ENCODE measurements around the gene ZNF677. TPM values are rescaled to one million over a fixed set of nuclear protein-coding genes. Genes with fewer than 3 reads are reported as not detected.
A peak's percentile ranks its signal among the peaks of the same experiment; 100 is the strongest.
"Not testable (repeated sequence)": the region's sequence is repeated elsewhere in the genome, so short reads cannot be mapped to it uniquely, and the experiment has no call there.

ZNF677 gene
- total RNA-seq, 6 donors from 2014 or later: 5.2 to 19.9 (median 12.5) TPM

GRCh38 chr19:53246498-53246897 is 8.2 kb downstream of the ZNF677 start:
- WGBS, 2 donors: 94 to 95% methylated on average over 1 of the region's 1 CpG
- Histone ChIP-seq H3K27ac (no peak overlapping the region), H3K4me3 (no peak overlapping the region), H3K4me1 (no peaks in the 10 kb centered on the region), H3K27me3 (no peaks in the 10 kb centered on the region), H3K36me3 (peaks cover 18 to 61% (median 34%) of the 10 kb centered on the region in 4 donors), H3K9me3 (peaks cover 50 to 78% (median 76%) of the 10 kb centered on the region in 4 donors)
- no peak for ATAC-seq (ENCODE audit: low FRiP score in 2 of 2)
- TF ChIP-seq EP300 (IDR thresholded peaks at IDR 0.05): no peak
- no peak for TF ChIP-seq POLR2A (IDR thresholded peaks at IDR 0.05)
- no peak for TF ChIP-seq CTCF (IDR thresholded peaks at IDR 0.05)
- TF ChIP-seq POLR2AphosphoS5 (IDR thresholded peaks at IDR 0.05): no peak
- no peak for DNase-seq

GRCh38 chr19:53237114-53237777 is 17.4 kb downstream of the ZNF677 start:
- TF ChIP-seq CTCF (IDR thresholded peaks at IDR 0.05): no peak
- TF ChIP-seq EP300 (IDR thresholded peaks at IDR 0.05): no peak
- TF ChIP-seq POLR2AphosphoS5 (IDR thresholded peaks at IDR 0.05): no peak
- no peak for TF ChIP-seq POLR2A (IDR thresholded peaks at IDR 0.05)
- Histone ChIP-seq H3K27me3 (no peaks in the 10 kb centered on the region), H3K27ac (no peak overlapping the region), H3K4me1 (no peaks in the 10 kb centered on the region), H3K36me3 (peaks cover 5 to 52% (median 35%) of the 10 kb centered on the region in 4 donors), H3K9me3 (peaks cover 89 to 99% (median 98%) of the 10 kb centered on the region in 4 donors), H3K4me3 (no peak overlapping the region)
- no peak for DNase-seq
- 93 to 95% methylated on average over 4 of the region's 4 CpGs for WGBS, 2 donors
- no peak for ATAC-seq (ENCODE audit: low FRiP score in 2 of 2)

- no peak overlapping the region for H3K27ac ChIP-seq
- H3K27me3 ChIP-seq: no peaks in the 10 kb centered on the region
- TF ChIP-seq EP300 (IDR thresholded peaks at IDR 0.05) (no peak), POLR2AphosphoS5 (IDR thresholded peaks at IDR 0.05) (no peak), CTCF (IDR thresholded peaks at IDR 0.05) (no peak), POLR2A (IDR thresholded peaks at IDR 0.05) (no peak)
- H3K4me1 ChIP-seq: no peaks in the 10 kb centered on the region
- 94% methylated on average over 13 to 17 of the region's 20 CpGs for WGBS, 2 donors
- ATAC-seq (ENCODE audit: low FRiP score in 2 of 2) (no peak), DNase-seq (peak in 1 of 2 donors; percentile 64)
- no peaks in the 10 kb centered on the region for H3K36me3 ChIP-seq
- H3K4me3 ChIP-seq: no peak overlapping the region
- H3K9me3 ChIP-seq: peaks cover 32 to 87% (median 66%) of the 10 kb centered on the region in 4 donors
Observed at GRCh38 chr19:53224606-53225005, 30.1 kb downstream of the ZNF677 start.

- H3K4me1 ChIP-seq; DNase-seq; ATAC-seq (ENCODE audit: low FRiP score in 2 of 2); H3K4me3 ChIP-seq; H3K27ac ChIP-seq; H3K36me3 ChIP-seq; H3K27me3 ChIP-seq: not testable (repeated sequence)
- H3K9me3 ChIP-seq: peaks cover 39 to 89% (median 72%) of the 10 kb centered on the region in 4 donors
- WGBS, 2 donors: 96% methylated on average over 17 of the region's 28 CpGs; no CpG with 5 or more reads in 1 of the 2 donors
Observed at GRCh38 chr19:53222716-53223115, 32.0 kb downstream of the ZNF677 start.

GRCh38 chr19:53212703-53213320 is 41.9 kb downstream of the ZNF677 start:
- H3K9me3 ChIP-seq: peaks cover 98 to 100% (median 99%) of the 10 kb centered on the region in 4 donors
- H3K4me1 ChIP-seq: no peaks in the 10 kb centered on the region
- no peak for DNase-seq
- no peak for ATAC-seq (ENCODE audit: low FRiP score in 2 of 2)
- TF ChIP-seq POLR2A (IDR thresholded peaks at IDR 0.05) (no peak), CTCF (IDR thresholded peaks at IDR 0.05) (no peak), EP300 (IDR thresholded peaks at IDR 0.05) (no peak), POLR2AphosphoS5 (IDR thresholded peaks at IDR 0.05) (no peak)
- H3K27me3 ChIP-seq: no peaks in the 10 kb centered on the region
- no peak overlapping the region for H3K4me3 ChIP-seq
- no peak overlapping the region for H3K27ac ChIP-seq
- peaks cover 5 to 36% (median 30%) of the 10 kb centered on the region in 4 donors for H3K36me3 ChIP-seq
- 96 to 98% methylated on average over 2 of the region's 2 CpGs for WGBS, 2 donors

- H3K4me1 ChIP-seq; H3K4me3 ChIP-seq; DNase-seq; ATAC-seq (ENCODE audit: low FRiP score in 2 of 2); H3K27me3 ChIP-seq; H3K27ac ChIP-seq: not testable (repeated sequence)
- WGBS, 2 donors: 82 to 83% methylated on average over 3 of the region's 3 CpGs
- Histone ChIP-seq H3K36me3 (peaks cover 5 to 49% (median 31%) of the 10 kb centered on the region in 4 donors), H3K9me3 (peaks cover 91 to 100% (median 99%) of the 10 kb centered on the region in 4 donors)
Observed at GRCh38 chr19:53211554-53211953, 43.1 kb downstream of the ZNF677 start.
